Peyer's patch (tissue), 4 donors: ENCODE results near the gene SCAMP3. TPM values are rescaled to one million over a fixed set of nuclear protein-coding genes. Genes with fewer than 3 reads are reported as not detected.
A peak's percentile ranks its signal among the peaks of the same experiment; 100 is the strongest.
"Not testable (repeated sequence)": the region's sequence is repeated elsewhere in the genome, so short reads cannot be mapped to it uniquely, and the experiment has no call there.

Source experiments
- DNase-seq, 3 donors: peaks; one replicate each; pipeline ENCODE4 v3.0.0-alpha.2; 2017 to 2019
- H3K27ac ChIP-seq, 4 donors: fragments of 200-600 bp; sonication (generic); one replicate each; pipeline ENCODE4 v1.5.1; 2016 to 2019
- H3K27me3 ChIP-seq, 2 donors: fragments of 200-600 bp; sonication (generic); one replicate each; pipeline ENCODE4 v1.5.1; 2019
- H3K36me3 ChIP-seq, 3 donors: fragments of 200-600 bp; sonication (generic); one replicate each; pipeline ENCODE4 v1.5.1; 2016 to 2019
- H3K4me1 ChIP-seq, 4 donors: fragments of 200-600 bp; sonication (generic); one replicate each; pipeline ENCODE4 v1.5.1; 2016 to 2019
- H3K4me3 ChIP-seq, 4 donors: fragments of 200-600 bp; sonication (generic); 1 replicate in 3 of 4; 2 replicates in 1 of 4; pipeline ENCODE4 v1.5.1; 2016 to 2019; ENCODE audit warnings: mild to moderate bottlenecking in 1 of 4
- H3K9me3 ChIP-seq, 4 donors: fragments of 200-600 bp; sonication (generic); one replicate each; pipeline ENCODE4 v1.5.1; 2016 to 2019; ENCODE audit warnings: mild to moderate bottlenecking in 1 of 4
- CTCF ChIP-seq, 6 experiments: fragments of 450-650 bp in 4 of 6; fragments of 200-600 bp in 2 of 6; sonication (generic) in 1 of 6; IDR thresholded peaks; one replicate each; pipeline ENCODE4 v1.5.1; 2017 to 2019; ENCODE audit warnings: antibody characterized with exemption in 6 of 6, mild to moderate bottlenecking in 3 of 6, moderate library complexity in 1 of 6
- POLR2A ChIP-seq, 2 donors: fragments of 450-650 bp; IDR thresholded peaks; one replicate each; pipeline ENCODE4 v1.5.1; 2017; ENCODE audit warnings: antibody characterized with exemption in 2 of 2, mild to moderate bottlenecking in 2 of 2, moderate library complexity in 2 of 2
- total RNA-seq, 4 donors: library from RNA; depleted of rRNA; stranded (reverse); fragments of >200 nt; gene quantifications; one replicate each; pipeline ENCODE4 v1.1.0, GENCODE V29; 2016

The SCAMP3 gene
- total RNA-seq, 4 donors from 2014 or later = 34.7 to 63.7 (median 49.2) TPM

- Histone ChIP-seq H3K27me3 (no peaks in the 10 kb centered on the region), H3K4me3 (peak overlapping the region; percentile 41 to 66 (median 55)), H3K36me3 (no peaks in the 10 kb centered on the region), H3K9me3 (no peaks in the 10 kb centered on the region), H3K4me1 (peaks cover 0 to 5% (median 0%) of the 10 kb centered on the region in 4 donors), H3K27ac (peak overlapping the region; percentile 78 to 86 (median 83))
- peak in 2 of 3 donors; percentile 74 to 75 for DNase-seq
- peak in 1 of 6 experiments; percentile 0 for TF ChIP-seq CTCF (IDR thresholded peaks at IDR 0.05)
- TF ChIP-seq POLR2A (IDR thresholded peaks at IDR 0.05) = no peak
Measured at GRCh38 chr1:155226910-155227260, 35.3 kb downstream of the SCAMP3 start.

GRCh38 chr1:155226188-155226909, 35.8 kb downstream of the SCAMP3 start:
- no peaks in the 10 kb centered on the region for H3K9me3 ChIP-seq
- H3K27ac ChIP-seq = peak overlapping the region; percentile 78 to 86 (median 83)
- no peak for TF ChIP-seq POLR2A (IDR thresholded peaks at IDR 0.05)
- TF ChIP-seq CTCF (IDR thresholded peaks at IDR 0.05) = peak; percentile 49 to 73 (median 56)
- no peaks in the 10 kb centered on the region for H3K27me3 ChIP-seq
- H3K4me1 ChIP-seq = peaks cover 0 to 5% (median 0%) of the 10 kb centered on the region in 4 donors
- DNase-seq = peak; percentile 78 to 94 (median 93)
- no peaks in the 10 kb centered on the region for H3K36me3 ChIP-seq
- H3K4me3 ChIP-seq = peak overlapping the region; percentile 41 to 66 (median 55)

GRCh38 chr1:155225404-155225759, 36.8 kb downstream of the SCAMP3 start:
- DNase-seq, H3K27ac ChIP-seq, H3K36me3 ChIP-seq, H3K27me3 ChIP-seq, H3K9me3 ChIP-seq, H3K4me3 ChIP-seq, H3K4me1 ChIP-seq: not testable (repeated sequence)

GRCh38 chr1:155223047-155223446, 39.1 kb downstream of the SCAMP3 start:
- DNase-seq = no peak
- no peaks in the 10 kb centered on the region for H3K36me3 ChIP-seq
- no peak for TF ChIP-seq CTCF (IDR thresholded peaks at IDR 0.05)
- TF ChIP-seq POLR2A (IDR thresholded peaks at IDR 0.05) = no peak
- peaks cover 0 to 8% (median 2%) of the 10 kb centered on the region in 4 donors for H3K4me1 ChIP-seq
- H3K27ac ChIP-seq = no peak overlapping the region
- no peaks in the 10 kb centered on the region for H3K9me3 ChIP-seq
- no peaks in the 10 kb centered on the region for H3K27me3 ChIP-seq
- H3K4me3 ChIP-seq = no peak overlapping the region

- H3K36me3 ChIP-seq, H3K9me3 ChIP-seq, H3K4me3 ChIP-seq, H3K27me3 ChIP-seq, DNase-seq, H3K4me1 ChIP-seq: not testable (repeated sequence)
- peak overlapping the region in 3 of 4 donors; percentile 53 to 65 (median 63) for H3K27ac ChIP-seq
Measured at GRCh38 chr1:155220211-155220965, 41.8 kb downstream of the SCAMP3 start.

- H3K9me3 ChIP-seq = no peaks in the 10 kb centered on the region
- TF ChIP-seq CTCF (IDR thresholded peaks at IDR 0.05) (no peak), POLR2A (IDR thresholded peaks at IDR 0.05) (no peak)
- H3K36me3 ChIP-seq = no peaks in the 10 kb centered on the region
- no peaks in the 10 kb centered on the region for H3K27me3 ChIP-seq
- H3K4me3 ChIP-seq = no peak overlapping the region
- peaks cover 0 to 8% (median 0%) of the 10 kb centered on the region in 4 donors for H3K4me1 ChIP-seq
- DNase-seq = no peak
- H3K27ac ChIP-seq = peak overlapping the region in 3 of 4 donors; percentile 53 to 65 (median 63)
Measured at GRCh38 chr1:155219592-155220031, 42.5 kb downstream of the SCAMP3 start.
